Omental fat pad (tissue), 4 donors: ENCODE measurements around the gene OR5B12. TPM values are rescaled to one million over a fixed set of nuclear protein-coding genes. Genes with fewer than 3 reads are reported as not detected.
A peak's percentile ranks its signal among the peaks of the same experiment; 100 is the strongest.
"Not testable (repeated sequence)": the region's sequence is repeated elsewhere in the genome, so short reads cannot be mapped to it uniquely, and the experiment has no call there.

Experiments used
- ATAC-seq: fragments of 150-250 bp; one replicate; pipeline ENCODE4 v1.9.1; 2016; ENCODE audit warnings: mild to moderate bottlenecking, moderate library complexity; ENCODE audit not compliant: low FRiP score
- DNase-seq: peaks from one replicate; pipeline ENCODE4 v3.0.0-alpha.2; 2019; ENCODE audit warnings: low spot score
- total RNA-seq, 4 donors: library from RNA; depleted of rRNA; stranded (reverse); fragments of >200 nt; gene quantifications; one replicate each; pipeline ENCODE4 v1.1.0, GENCODE V29; 2016
- TF ChIP-seq, protein P1 (sequence below), 3 donors: fragments of 450-650 bp; IDR thresholded peaks; one replicate each; pipeline ENCODE4 v1.5.1; 2016 to 2017; ENCODE audit warnings: antibody characterized with exemption in 3 of 3, mild to moderate bottlenecking in 3 of 3, moderate library complexity in 2 of 3

The OR5B12 gene
- total RNA-seq, 4 donors from 2014 or later, result not detected

- TF ChIP-seq, protein P1, sequence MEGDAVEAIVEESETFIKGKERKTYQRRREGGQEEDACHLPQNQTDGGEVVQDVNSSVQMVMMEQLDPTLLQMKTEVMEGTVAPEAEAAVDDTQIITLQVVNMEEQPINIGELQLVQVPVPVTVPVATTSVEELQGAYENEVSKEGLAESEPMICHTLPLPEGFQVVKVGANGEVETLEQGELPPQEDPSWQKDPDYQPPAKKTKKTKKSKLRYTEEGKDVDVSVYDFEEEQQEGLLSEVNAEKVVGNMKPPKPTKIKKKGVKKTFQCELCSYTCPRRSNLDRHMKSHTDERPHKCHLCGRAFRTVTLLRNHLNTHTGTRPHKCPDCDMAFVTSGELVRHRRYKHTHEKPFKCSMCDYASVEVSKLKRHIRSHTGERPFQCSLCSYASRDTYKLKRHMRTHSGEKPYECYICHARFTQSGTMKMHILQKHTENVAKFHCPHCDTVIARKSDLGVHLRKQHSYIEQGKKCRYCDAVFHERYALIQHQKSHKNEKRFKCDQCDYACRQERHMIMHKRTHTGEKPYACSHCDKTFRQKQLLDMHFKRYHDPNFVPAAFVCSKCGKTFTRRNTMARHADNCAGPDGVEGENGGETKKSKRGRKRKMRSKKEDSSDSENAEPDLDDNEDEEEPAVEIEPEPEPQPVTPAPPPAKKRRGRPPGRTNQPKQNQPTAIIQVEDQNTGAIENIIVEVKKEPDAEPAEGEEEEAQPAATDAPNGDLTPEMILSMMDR (IDR thresholded peaks at IDR 0.05), result no peak
- no peak for ATAC-seq
- no peak for DNase-seq
Observed at GRCh38 chr11:58428021-58428420, 14.0 kb downstream of the OR5B12 start, which contains the start of gene OR5B2. Gene OR5B2, minus strand, starts transcription at chr11:58428121. Its CDS starts 4,860 bp downstream, at chr11:58423261.

GRCh38 chr11:58406774-58407173, 35.3 kb downstream of the OR5B12 start, which contains the start of gene OR5B3:
Gene OR5B3, minus strand, starts transcription at chr11:58406874. Its CDS starts 3,465 bp downstream, at chr11:58403409.
- TF ChIP-seq, protein P1 (IDR thresholded peaks at IDR 0.05), result no peak
- DNase-seq (no peak), ATAC-seq (no peak)

DNA sequence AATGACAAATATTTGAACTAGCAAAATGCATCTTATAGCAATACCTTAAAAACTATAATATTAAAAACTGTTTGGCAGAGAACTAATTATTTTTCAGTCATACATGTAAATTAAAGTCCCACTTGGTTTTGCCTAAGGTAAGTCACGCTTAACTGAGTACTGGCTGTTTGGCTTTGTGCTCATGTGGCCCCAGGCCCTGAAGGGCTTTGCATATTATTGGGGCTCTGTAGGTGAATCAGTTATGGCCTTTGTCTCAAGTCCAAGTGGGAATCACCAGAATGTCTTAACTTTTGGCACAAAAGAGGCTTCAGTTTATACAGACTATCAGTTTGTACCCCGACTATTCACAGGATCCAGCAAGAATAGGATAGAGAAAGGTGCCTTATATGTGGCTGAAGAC, 42.4 kb downstream of the OR5B12 start:
- ATAC-seq, DNase-seq: not testable (repeated sequence)

DNA sequence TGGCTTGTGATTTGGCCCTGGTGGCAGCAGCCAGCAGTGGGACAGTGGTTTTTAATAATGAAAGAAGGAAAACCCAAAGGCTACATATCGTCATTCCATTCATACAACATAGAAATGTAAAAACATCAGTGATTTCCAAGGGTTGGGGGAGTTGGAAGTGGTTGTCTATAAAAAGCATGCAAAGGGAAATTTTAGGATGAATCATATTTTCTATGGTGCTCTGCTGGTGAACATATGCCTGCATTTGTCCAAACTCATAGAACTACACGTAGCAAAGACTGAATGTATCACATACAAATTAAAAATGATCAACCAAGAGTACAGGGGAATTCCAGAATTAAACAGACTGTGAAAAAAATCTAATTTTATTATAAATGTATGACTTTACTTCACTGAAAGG, 46.5 kb downstream of the OR5B12 start:
- ATAC-seq (no peak), DNase-seq (no peak)
- TF ChIP-seq, protein P1 (IDR thresholded peaks at IDR 0.05), result no peak

DNA sequence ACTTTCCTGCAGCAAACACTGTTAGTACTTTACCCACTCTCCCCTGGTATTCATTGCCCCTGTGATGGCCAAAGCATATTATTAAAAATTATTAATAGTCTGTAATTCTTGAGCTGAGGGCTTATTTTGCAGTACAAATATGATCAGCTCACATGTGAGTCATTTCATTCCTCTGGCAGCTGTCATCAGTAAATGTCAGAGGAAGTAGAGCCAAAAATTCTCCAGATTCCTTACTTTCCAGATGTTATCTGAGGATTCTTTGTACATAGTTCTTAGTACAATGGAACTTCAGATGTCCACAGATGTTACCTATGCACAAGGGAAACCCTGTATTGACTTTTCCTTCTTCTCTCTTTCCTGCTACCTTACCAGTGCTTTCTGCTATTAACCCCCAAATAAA, 47.8 kb downstream of the OR5B12 start:
- ATAC-seq (peak; percentile 32), DNase-seq (no peak)
- TF ChIP-seq, protein P1 (IDR thresholded peaks at IDR 0.05), result no peak

- TF ChIP-seq, protein P1 (IDR thresholded peaks at IDR 0.05), result no peak
- ATAC-seq (no peak), DNase-seq (no peak)
Observed at GRCh38 chr11:58392746-58393145, 49.3 kb downstream of the OR5B12 start.

- no peak for DNase-seq
- ATAC-seq, result no peak
- TF ChIP-seq, protein P1 (IDR thresholded peaks at IDR 0.05), result no peak
Observed at GRCh38 chr11:58391879-58392278, 50.2 kb downstream of the OR5B12 start.
